Adrenal gland (tissue), 12 donors: Measurements from ENCODE around the gene CHID1. TPM values are rescaled to one million over a fixed set of nuclear protein-coding genes. Genes with fewer than 3 reads are reported as not detected.

Experiments used
- DNase-seq, 7 donors: peaks; one replicate each; pipeline ENCODE4 v3.0.0-alpha.2; 2019 to 2020
- H3K27ac ChIP-seq, 5 donors: fragments of 200-600 bp; sonication (generic) in 4 of 5; 1 replicate in 3 of 5; 2 replicates in 2 of 5; pipeline versions ENCODE4 v1.5.1 to v1.8.0; 2016 to 2020; ENCODE audit warnings: mild to moderate bottlenecking in 1 of 5
- H3K27me3 ChIP-seq: fragments of 200-600 bp; 2 replicates; pipeline ENCODE4 v1.8.0; 2021
- H3K36me3 ChIP-seq, 2 donors: fragments of 200-600 bp; replicated peaks in 1 of 2; 1 replicate in 1 of 2; 2 replicates in 1 of 2; pipeline versions ENCODE4 v1.5.1 to v1.8.0; 2018 to 2022
- H3K4me1 ChIP-seq, 2 donors: fragments of 200-600 bp; replicated peaks in 1 of 2; 1 replicate in 1 of 2; 2 replicates in 1 of 2; pipeline versions ENCODE4 v1.5.1 to v1.8.0; 2018 to 2021
- H3K4me3 ChIP-seq, 4 donors: fragments of 200-600 bp; sonication (generic) in 3 of 4; one replicate each; pipeline ENCODE4 v1.5.1; 2016 to 2018
- H3K9me3 ChIP-seq, 3 donors: fragments of 200-600 bp; sonication (generic) in 1 of 3; replicated peaks in 1 of 3; 1 replicate in 2 of 3; 2 replicates in 1 of 3; pipeline versions ENCODE4 v1.5.1 to v1.8.0; 2016 to 2021
- CTCF ChIP-seq, 6 experiments: fragments of 450-650 bp in 4 of 6; fragments of 200-600 bp in 2 of 6; sonication (generic) in 1 of 6; IDR thresholded peaks; 1 replicate in 5 of 6; 2 replicates in 1 of 6; pipeline versions ENCODE4 v1.5.1 to v1.8.0; 2016 to 2021; ENCODE audit warnings: antibody characterized with exemption in 6 of 6, mild to moderate bottlenecking in 2 of 6, moderate library complexity in 1 of 6
- POLR2A ChIP-seq, 2 donors: fragments of 450-650 bp; IDR thresholded peaks; one replicate each; pipeline ENCODE4 v1.6.1; 2017; ENCODE audit warnings: antibody characterized with exemption in 2 of 2, mild to moderate bottlenecking in 2 of 2, moderate library complexity in 1 of 2
- WGBS, 4 donors: extraction: QIAGEN DNeasy Blood & Tissue Kit in 2 of 4; methylation state at CpG; one replicate each; pipeline versions ENCODE4 v1.1.5 to v1.1.7; 2013 to 2017; 5-methylcytosine and 5-hydroxymethylcytosine counted together
- intact Hi-C, 2 donors: fragments of 100-400 bp; cut with DNase I; formaldehyde crosslinking; loops; one replicate each; pipeline versions ENCODE4 v1.14.1 to v1.15.0; 2022 to 2023
- polyA plus RNA-seq, 3 donors: library from polyadenylated mRNA; stranded (reverse); fragments of 200-250 nt in 2 of 3; fragments of 350-450 nt in 1 of 3; fragmentation: Illumina TruSeq in 1 of 3; extraction: RNeasy Lipid Tissue Mini Kit (QIAGEN cat#74804) in 1 of 3; gene quantifications; one replicate each; pipeline ENCODE4 v1.2.3, GENCODE V29; 2013 to 2014
- total RNA-seq, 9 donors: library from RNA; depleted of rRNA in 4 of 9; stranded (reverse); fragments of >200 nt in 4 of 9; fragments of 120-200 nt in 1 of 9; fragmentation: NEBNext Ultra II Directional in 1 of 9; extraction: Animal tissue kit (Norgen Biotek cat#: 25700) in 1 of 9; gene quantifications; one replicate each; pipeline versions ENCODE4 v1.1.0 to v1.2.4, GENCODE V29; 2013 to 2023
- donor health status: healthy with polysubstance abuse.
- donor health status: Bipolar disorder and iron deficiency.
- donor health status: DM: yes; HTN: yes; CAD: no.
- donor health status: DM: no; HTN: no; CAD: no.
- donor health status: DM: no; HTN: no; CAD: no.
- donor health status: DM: yes; HTN: yes; CAD: no.

CHID1 gene
- total and polyA plus RNA-seq, 12 donors: 39.2 to 220 (median 96.6) TPM

- DNase-seq: no peak
- Histone ChIP-seq H3K36me3 (no peaks in the 10 kb centered on the region), H3K4me1 (peaks cover 0 to 19% of the 10 kb centered on the region in 2 donors), H3K27ac (no peak overlapping the region), H3K4me3 (no peak overlapping the region), H3K9me3 (no peaks in the 10 kb centered on the region), H3K27me3 (no peaks in the 10 kb centered on the region)
- intact Hi-C loops: no loop called here
- 83 to 87% (median 86%) methylated on average over 25 to 37 of the region's 37 CpGs for WGBS, 4 donors
- TF ChIP-seq CTCF (IDR thresholded peaks at IDR 0.05): no peak
- no peak for TF ChIP-seq POLR2A (IDR thresholded peaks at IDR 0.05)
These were observed 51.8 kb downstream of the CHID1 start for GRCh38 chr11:858762-859339.

GRCh38 chr11:858053-858761 is 52.4 kb downstream of the CHID1 start:
- WGBS, 4 donors: 76 to 88% (median 84%) methylated on average over 18 to 27 of the region's 27 CpGs
- TF ChIP-seq POLR2A (IDR thresholded peaks at IDR 0.05) (no peak), CTCF (IDR thresholded peaks at IDR 0.05) (no peak)

GRCh38 chr11:856397-856796 is 54.2 kb downstream of the CHID1 start:
- no peaks in the 10 kb centered on the region for H3K9me3 ChIP-seq
- H3K4me1 ChIP-seq: peaks cover 0 to 10% of the 10 kb centered on the region in 2 donors
- 80 to 97% (median 86%) methylated on average over 5 to 8 of the region's 8 CpGs for WGBS, 4 donors
- H3K27ac ChIP-seq: no peak overlapping the region
- H3K36me3 ChIP-seq: no peaks in the 10 kb centered on the region
- intact Hi-C loops: no loop called here
- TF ChIP-seq CTCF (IDR thresholded peaks at IDR 0.05) (no peak), POLR2A (IDR thresholded peaks at IDR 0.05) (no peak)
- H3K4me3 ChIP-seq: no peak overlapping the region
- no peak for DNase-seq
- H3K27me3 ChIP-seq: no peaks in the 10 kb centered on the region

More at GRCh38 chr11:858053-858761, 52.4 kb downstream of the CHID1 start:
- H3K27me3 ChIP-seq: no peaks in the 10 kb centered on the region
- no peak for DNase-seq
- intact Hi-C loops: no loop called here
- no peaks in the 10 kb centered on the region for H3K36me3 ChIP-seq
- H3K4me3 ChIP-seq: no peak overlapping the region
- no peak overlapping the region for H3K27ac ChIP-seq
- H3K9me3 ChIP-seq: no peaks in the 10 kb centered on the region
- peaks cover 0 to 19% of the 10 kb centered on the region in 2 donors for H3K4me1 ChIP-seq

GRCh38 chr11:855796-856195 is 54.8 kb downstream of the CHID1 start:
- Histone ChIP-seq H3K27me3 (no peaks in the 10 kb centered on the region), H3K4me1 (peaks cover 0 to 10% of the 10 kb centered on the region in 2 donors), H3K27ac (no peak overlapping the region), H3K36me3 (no peaks in the 10 kb centered on the region), H3K4me3 (no peak overlapping the region), H3K9me3 (no peaks in the 10 kb centered on the region)
- intact Hi-C loops: no loop called here
- no peak for DNase-seq
- 85 to 100% (median 87%) methylated on average over 1 to 12 of the region's 12 CpGs; no CpG with 5 or more reads in 1 of the 4 donors for WGBS, 4 donors
- TF ChIP-seq POLR2A (IDR thresholded peaks at IDR 0.05): no peak
- no peak for TF ChIP-seq CTCF (IDR thresholded peaks at IDR 0.05)
